ENCODE results near the gene PAK1. TPM values are rescaled to one million over a fixed set of nuclear protein-coding genes. Genes with fewer than 3 reads are reported as not detected.

PAK1 gene
- polyA plus RNA-seq, 3 donors = 81.5 to 98.1 (median 96.6) TPM

DNA sequence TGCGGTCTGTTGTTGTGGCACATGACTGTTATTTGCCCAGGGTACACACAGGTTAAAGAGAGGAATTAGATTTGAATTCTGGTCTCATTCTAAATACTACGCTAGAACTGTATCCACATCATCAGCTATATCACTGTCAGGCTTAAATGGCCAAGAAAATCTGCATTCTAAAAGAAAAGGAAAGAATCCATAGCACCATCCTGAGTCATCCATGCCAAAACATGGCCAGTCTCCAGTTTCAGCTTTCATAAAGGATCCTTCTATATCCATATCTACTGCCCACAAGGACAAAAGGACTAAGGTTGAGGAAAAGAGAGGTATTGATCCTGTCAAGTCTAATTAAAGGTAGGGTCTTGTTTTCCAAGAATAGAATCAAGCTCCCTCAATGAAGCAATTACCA lies 98.8 kb downstream of the PAK1 start:
- no peak for DNase-seq

- DNase-seq = no peak
These were observed 99.3 kb downstream of the PAK1 start for GRCh38 chr11:77374611-77375031.

DNA sequence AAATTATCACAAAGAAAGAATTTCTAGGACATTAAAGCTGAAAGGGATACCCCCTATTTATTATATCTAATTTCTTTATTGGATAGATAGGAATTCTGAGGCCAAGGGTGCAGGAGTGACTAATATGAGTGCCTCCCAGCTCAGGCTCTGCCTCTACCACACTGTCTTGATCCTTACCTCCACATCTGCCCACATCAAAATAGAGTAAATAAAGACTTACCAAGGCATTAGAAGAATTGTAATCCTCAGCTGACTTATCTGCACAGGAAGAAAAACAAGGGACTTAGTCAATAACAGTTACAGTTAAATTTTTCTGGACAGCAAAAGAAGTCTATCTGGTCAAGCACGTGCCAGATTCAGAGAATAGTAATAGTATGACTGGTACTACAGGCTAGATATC lies 99.8 kb downstream of the PAK1 start:
- no peak for DNase-seq

- no peak for DNase-seq
These were observed 101.2 kb downstream of the PAK1 start for GRCh38 chr11:77372726-77373125.

- no peak for DNase-seq
These were observed 102.2 kb downstream of the PAK1 start for GRCh38 chr11:77371646-77372045.

DNA sequence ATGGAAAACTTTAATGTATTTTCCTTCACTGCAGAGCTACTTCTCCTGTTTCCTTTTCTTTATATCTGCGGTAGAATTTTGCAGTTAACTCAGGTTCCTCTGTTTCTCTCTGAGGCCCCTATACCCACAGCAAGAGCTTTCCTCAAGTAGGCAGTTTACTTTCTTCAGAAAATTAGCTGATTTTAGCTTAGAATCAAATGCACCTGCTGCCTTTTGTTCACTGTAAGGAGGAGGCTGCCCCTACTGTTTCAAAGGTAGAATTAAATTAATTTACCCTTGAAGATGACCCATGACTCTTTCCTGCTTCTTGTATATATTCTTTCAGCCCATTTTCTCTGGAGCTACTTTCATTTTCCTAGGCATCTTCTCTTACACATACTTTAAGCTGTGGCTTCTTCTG lies 103.7 kb downstream of the PAK1 start:
- no peak for DNase-seq

GRCh38 chr11:77361184-77361583 lies 112.7 kb downstream of the PAK1 start:
- no peak for DNase-seq

DNA sequence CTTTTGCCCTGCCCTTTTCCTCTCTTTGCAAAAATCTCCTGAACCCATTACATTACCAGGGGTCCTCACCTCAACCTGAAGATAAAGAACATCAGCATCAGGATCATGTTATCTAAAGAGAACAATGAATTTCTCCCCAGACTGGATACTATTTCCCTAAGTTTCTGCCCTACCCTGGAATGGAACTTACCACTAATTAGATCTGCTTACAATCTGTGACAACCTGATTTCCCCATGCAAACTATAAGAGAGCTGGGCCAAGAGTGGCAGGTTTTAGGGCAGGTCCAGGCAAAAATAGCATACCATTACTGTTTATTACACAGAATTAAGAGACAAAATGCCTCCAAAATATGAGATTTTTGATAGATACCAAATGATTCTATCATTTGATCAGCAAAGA lies 114.4 kb downstream of the PAK1 start:
- no peak for DNase-seq

GRCh38 chr11:77353131-77353530 lies 120.8 kb downstream of the PAK1 start:
- no peak for DNase-seq

DNA sequence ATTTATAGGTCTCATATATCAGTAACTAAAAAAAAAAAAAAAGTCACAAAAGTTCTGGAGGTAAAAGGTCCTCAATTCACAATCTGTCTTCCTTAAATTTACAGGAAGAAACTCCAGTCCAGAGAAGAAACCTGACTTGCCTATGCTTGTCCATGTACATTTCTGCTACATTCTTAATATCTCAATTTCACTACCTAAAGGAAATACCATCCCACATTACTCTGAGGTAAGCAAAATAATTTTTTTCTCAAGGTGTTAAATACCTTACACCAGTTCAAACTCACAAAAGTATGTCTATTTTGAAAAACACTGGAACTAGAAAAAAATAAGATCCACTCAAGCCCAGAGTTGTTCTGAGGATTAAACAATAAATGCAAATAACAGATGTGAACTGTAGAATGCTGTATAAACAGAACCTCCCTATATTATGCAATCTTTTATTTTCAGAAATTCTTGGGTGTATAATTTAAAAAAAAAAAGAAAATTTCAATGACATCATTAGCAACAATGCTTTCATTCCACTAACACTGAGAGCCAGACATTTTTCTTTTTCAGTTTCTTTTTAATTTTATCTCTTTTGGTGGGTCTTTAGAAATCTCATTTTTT lies 122.5 kb downstream of the PAK1 start:
- DNase-seq = no peak

- DNase-seq = no peak
These were observed 125.9 kb downstream of the PAK1 start for GRCh38 chr11:77347948-77348347.

DNA sequence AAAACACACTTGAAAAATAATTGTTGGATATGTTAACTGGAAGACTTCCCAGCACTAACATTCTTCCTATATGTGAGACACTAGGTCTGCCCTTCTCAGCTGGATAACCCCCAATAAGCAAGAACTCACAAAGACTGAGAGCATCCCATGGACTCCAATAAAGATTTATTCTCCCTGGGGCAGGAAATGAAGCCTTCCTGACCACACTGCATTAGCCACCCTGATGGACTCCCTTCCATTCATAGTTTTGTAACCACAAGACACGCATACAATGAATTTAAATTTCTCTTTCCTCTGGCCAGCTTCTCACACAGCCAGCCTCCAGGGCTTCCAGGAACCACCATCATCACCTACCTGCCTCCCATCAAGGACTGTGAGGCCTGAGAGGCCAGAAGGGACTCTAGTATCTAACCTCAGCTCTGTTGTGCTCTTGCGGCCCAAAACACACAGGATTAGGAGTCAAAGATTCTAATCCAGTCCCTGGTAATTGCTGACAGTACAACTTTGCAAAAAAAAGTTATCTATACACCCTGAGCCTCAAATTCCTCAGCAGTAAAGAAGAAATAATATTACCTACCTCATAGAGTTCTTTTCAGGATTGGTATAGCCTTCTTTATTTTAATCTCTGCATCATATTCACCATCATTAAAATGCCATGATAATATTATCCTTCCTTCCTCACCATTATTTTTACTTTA lies 126.8 kb downstream of the PAK1 start:
- no peak for DNase-seq

DNA sequence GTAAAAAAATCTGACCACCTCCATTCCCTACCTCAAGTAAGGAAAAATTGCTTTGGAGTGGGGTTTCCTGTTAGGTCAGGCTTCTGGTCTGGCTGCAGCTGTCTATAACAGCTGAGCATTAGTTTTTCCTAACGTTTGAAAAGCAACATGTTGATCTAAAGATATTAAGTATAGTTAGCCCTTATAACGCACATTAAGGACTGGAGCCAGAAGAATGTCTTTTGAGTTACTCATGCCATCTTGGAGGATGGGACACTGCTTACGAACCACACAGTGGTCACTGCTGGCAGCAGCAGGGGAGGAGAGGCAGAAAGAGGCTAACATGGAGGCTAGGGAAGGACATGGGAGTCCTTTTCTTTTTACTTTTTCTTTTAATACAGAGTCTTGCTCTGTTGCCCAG lies 128.3 kb downstream of the PAK1 start:
- DNase-seq = no peak

DNA sequence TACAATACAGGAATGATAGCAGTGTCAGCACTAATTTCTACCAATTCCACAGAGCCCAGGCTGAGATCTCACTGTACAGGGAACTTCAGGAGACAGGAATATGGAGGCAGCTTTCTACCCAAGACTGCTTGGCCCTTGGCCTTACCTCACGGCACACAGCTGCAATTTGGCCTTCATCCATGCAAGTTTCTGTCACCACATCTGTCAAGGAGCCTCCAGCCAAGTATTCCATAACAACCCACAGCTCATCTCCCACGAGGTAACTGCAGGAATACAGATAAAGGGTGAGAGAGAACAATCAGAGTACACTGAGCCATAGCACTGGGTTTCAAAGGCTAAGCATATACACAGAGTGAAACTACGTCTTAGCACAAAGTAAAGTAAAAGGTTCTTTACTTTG lies 133.4 kb downstream of the PAK1 start:
- DNase-seq = no peak

- DNase-seq = no peak
These were observed 141.6 kb downstream of the PAK1 start for GRCh38 chr11:77332259-77332658.

DNA sequence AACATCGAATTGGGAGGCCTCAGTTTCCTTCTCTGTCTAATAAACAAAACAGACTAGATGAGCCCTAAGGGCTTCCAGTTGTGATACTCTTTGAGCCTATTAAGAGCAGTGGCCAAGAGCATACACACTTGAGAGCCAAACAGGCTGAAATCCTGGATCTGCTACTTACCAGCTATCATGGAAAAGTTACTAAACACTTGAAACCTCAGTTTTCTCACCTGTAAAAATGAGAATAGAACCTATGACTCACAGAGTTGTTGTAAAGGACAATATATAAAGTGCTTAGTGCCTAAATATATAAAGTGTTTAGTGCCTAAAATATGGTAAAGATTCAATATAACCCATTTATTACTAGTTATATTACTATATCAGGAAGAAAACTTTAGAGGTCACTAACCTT lies 148.7 kb downstream of the PAK1 start:
- DNase-seq = no peak

- no peak for DNase-seq
These were observed 149.4 kb downstream of the PAK1 start for GRCh38 chr11:77324508-77324907.

DNA sequence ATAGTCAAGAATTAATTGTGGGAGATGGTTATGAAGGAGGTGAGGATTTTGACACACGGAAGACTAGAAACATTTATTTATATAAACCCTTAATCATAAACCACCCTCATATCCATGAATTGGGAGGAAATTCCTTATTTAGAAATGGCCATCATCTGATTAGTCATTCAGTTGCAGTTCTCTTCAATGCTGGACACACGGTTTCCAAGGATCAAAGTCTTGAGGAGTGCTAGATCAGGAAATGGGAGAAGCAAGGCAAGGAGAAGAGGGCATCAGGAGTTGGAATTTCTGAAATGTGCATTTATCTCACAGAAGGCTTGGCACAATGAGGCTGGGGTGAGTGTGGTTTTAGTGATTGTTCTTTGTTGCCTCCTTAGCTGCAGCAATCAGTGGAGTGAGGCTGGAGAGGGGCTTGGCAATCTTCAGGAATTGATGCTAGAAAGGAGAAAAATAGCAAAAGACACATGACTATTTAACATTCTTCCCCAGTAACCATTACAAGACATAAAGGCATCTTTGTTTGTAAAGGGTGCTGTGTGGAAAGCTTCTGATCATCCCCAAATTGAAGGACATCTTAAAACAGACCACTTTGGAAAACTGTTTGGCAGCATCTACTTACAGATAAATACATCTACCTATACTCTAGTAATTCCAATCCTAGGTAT lies 150.8 kb downstream of the PAK1 start:
- no peak for DNase-seq

DNA sequence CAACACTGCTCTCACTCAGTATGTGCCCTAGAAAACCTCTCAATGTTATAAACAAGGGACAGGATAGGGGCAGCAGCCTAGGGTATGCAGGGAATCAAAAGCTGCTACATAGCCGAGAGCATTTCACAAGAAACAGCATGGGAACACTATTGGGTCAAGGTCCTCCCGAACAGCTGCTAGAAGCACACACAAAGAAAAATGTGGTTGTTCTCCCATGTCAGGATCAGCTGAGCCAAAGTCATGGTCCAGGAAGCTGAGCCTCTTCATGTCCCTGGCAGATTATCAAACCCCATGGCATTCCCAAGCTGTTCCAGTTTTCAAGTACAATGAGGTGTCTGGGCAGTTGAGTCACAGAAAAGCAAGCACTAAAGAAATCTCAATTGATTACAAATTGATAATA lies 151.4 kb downstream of the PAK1 start:
- no peak for DNase-seq

DNA sequence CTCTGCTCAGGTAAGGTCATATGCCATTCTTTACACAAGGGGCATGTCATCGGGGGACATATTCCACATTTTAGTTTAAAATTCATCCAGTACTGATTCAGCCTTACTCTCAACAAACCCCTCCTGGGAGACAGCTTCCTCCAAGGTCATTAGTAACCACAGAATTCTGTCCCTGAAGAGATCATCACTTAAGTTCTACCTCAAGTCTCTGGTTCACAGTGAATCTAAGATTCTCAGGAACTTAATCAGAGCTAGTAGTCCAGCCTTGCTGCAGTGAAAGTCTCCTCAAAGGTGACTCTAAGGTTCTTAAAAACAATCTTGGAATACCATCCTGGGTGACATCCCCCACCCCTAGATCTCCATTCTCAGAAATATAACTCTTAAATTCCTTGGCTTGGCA lies 153.5 kb downstream of the PAK1 start:
- DNase-seq = no peak

DNA sequence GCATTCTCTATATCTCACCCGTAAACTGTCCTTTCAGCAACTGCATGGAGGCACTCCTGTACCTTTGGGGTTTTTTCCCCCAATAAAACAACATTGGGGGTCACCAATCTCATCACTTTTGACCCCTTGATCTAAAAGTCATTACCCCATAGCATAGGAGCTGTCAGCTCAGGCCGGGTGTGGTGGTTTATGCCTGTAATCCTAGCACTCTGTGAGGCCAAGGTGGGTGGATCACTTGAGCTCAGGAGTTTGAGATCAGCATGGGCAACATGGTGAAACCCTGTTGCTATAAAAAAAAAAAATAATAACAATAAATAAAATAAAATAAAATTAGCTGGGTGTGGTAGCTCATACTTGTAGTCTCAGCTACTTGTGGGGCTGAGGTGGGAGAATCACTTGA lies 155.3 kb downstream of the PAK1 start:
- no peak for DNase-seq

- DNase-seq = peak; percentile 7
These were observed 157.1 kb downstream of the PAK1 start for GRCh38 chr11:77316733-77317342.

- DNase-seq = no peak
These were observed 161.8 kb downstream of the PAK1 start for GRCh38 chr11:77312107-77312506.
